ENCODE measurements around the gene SLAMF1. TPM values are rescaled to one million over a fixed set of nuclear protein-coding genes. Genes with fewer than 3 reads are reported as not detected.
"Not testable (repeated sequence)": the region's sequence is repeated elsewhere in the genome, so short reads cannot be mapped to it uniquely, and the experiment has no call there.

Gene SLAMF1
- total RNA-seq, 1 donor from 2014 or later: 0.20 TPM

DNA sequence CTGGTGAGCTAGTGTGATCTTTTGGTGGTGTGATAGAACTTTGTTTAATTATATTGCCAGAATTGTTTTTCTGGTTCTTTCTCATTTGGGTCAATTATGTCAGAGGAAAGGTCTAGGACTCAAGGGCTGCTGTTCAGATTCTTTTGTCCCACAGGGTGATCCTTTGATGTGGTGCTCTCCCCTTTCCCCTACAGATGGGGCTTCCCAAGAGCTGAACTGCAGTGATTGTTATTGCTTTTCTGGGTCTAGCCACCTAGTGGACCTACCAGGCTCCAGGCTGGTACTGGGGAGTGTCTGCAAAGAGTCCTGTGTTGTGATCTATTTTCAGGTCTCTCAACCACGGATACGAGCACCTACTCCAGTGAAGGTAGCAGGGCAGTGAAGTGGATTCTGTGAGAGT lies 41.6 kb downstream of the SLAMF1 start:
- DNase-seq: no peak

DNA sequence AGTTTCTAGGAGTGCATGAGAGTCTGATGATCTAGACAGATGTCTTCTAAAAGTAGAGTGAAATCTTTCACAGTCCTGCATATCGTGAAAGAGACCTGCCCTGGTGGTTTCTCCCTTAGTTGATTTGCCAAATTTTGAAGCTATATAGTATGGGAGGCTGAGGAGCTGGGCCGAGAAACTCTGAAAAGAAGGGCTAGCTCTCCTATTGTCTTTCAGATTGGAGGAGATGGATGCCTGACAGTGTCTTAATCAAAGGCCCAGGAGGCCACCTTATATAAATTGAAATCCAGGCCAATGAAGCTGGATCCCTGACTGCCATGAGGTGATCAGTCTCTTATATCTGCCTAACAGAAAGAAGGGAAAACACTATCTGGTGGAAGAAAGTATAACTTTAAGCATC lies 49.1 kb downstream of the SLAMF1 start:
- no peak for DNase-seq

DNA sequence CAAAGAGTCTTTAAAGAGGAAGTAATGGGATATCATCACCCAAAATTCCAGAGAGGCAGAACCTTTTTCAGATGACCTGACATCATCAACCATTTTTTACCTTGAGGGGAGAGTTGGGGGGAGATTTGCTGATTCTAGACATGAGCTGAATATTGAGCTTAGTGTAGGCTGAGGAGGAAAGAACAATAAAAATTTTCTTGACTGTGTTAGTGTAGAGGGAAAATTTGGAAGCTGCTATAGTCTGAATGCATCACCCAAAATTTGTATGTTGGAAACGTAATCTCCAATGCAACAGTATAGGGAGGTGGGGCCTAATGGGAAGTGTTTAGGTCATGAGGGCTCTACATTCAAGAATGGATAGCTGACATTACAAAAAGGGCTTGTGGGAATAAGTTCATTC lies 49.8 kb downstream of the SLAMF1 start:
- DNase-seq: no peak

DNA sequence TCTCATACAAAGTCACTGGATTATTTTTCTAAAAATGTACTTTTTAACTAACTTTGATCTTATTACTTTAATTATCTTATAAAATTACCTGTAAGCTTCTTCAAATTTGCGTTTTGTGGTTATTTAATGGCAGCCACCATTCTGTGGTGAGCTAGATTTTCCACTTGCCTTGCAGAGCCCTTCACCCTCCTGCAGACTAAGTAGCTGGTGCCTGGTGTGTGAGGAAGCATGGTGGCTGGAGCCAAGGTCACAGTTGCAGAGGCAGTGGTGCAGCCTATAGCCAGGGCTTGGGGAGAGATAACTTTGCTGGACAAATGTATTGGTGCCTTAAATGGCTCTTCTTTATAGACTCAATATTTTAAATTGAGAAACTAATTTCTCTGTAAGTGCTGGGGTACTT lies 56.4 kb downstream of the SLAMF1 start:
- no peak for DNase-seq

DNA sequence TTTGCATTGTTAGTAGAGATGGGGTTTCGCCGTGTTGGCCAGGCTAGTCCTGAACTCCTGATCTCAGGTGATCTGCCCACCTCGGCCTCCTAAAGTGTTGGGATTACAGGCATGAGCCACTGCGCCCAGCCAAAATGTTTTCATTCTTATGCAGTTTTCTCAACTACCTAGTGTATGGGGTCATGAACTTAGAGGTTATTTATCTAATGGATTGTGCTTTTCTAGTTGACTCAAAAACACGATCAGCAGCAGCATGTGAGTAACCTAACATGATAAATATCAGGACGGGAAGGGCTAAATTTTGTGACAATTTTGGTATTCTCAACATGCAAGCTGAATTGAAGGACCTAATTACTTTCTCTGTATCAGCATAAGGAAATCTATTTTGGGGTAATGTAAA lies 58.4 kb downstream of the SLAMF1 start:
- no peak for DNase-seq

DNA sequence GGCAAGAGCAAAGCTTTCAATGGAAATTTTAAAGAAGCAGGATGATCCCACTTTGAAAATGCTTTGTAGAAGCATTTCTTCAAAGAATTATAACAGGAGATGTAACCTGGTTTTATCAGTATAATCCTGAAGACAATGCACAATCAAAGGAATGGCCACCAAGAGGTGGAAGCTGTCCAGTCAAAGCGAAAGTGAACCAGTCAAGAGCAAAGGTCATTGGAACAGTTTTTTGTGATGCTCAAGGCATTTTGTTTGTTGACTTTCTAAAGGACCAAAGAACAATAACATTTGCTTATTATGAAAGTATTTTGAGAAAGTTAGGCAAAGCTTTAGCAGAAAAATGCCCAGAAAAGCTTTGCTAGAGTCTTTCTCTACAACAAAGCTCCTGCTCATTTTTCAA lies 62.1 kb downstream of the SLAMF1 start:
- no peak for DNase-seq

DNA sequence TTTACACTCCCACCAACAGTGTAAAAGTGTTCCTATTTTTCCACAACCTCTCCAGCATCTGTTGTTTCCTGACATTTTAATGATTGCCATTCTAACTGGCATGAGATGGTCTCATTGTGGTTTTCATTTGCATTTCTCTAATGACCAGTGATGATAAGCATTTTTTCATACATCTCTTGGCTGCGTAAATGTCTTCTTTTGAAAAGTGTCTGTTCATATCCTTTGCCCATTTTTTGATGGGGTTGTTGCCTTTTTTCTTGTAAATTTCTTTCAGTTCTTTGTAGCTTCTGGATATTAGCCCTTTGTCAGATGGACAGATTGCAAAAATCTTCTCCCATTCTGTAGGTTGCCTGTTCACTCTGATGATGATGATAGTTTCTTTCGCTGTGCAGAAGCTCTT lies 63.9 kb downstream of the SLAMF1 start:
- not testable (repeated sequence) for DNase-seq

DNA sequence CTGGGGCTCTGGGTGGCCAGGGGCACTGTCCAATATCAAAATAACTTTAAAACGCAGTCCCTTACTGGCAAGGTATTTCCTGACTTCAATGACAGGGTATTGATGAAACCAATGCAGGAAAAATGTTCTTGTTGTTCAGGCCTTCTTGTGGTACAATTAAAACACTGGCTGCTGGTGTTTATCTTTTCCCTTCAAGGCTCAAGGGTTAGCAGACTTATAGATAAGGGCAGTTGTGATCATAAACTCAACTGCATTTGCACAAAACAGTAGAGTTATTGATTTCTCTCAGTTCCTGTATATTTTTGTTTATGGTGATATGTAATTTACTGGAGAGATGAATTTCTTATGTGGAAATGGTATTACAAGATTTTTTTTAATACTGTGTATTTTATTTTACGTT lies 64.9 kb downstream of the SLAMF1 start:
- DNase-seq: no peak

DNA sequence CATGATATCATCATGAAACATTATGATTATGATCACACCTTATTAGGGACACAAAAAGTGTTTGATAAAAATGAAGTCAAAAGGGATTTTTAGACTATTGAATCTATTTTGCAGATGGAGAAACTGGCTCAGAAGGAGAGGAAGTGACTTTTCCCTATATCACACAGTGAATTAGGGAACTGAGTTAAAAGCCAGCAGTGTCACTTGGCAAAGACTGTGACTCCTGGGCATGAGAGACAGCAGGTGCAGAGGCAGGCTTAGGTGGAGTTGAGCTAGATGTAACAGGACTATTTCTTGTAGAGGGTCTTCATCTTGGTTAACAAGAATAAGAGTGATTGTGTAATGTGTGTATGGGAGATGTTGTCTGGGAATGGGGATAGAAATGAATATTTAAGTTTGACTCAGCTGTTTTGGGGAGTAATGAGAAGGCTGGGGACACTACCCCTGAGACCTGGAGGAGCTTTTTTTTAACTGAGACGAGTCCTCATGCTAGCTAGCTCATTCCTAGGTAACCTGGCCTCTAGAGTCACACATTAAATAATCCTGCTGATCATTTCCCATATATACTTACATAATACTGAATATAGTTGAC lies 66.5 kb downstream of the SLAMF1 start:
- no peak for DNase-seq

DNA sequence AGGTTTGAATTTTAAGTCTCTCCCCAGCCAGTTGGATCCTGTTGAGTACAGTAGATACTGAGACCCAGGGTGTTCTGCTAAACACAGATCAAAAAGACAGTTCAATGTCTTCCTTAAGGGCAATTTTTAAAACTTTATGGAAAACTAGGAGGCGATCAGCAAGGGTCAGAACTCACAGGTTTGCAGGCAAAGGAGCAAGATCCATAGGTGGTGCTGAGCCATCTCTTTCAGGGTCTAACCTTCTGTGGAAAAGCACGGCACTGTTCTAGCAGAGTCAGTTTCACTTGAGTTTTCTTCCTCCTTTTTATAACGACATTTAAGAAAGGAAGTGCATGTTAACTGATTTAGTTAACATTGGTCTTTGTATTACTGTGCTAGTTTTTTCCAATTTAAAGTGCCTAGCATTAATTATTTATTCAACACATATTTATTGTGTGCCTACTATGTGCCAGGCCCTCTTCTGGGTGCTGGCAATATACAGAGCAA lies 67.6 kb downstream of the SLAMF1 start, which contains the start of gene CD84:
Gene CD84, minus strand, starts transcription at position 281 of the 486 bp plus-strand sequence. Its CDS starts 59 bp downstream, at position 222.
- no peak for DNase-seq

DNA sequence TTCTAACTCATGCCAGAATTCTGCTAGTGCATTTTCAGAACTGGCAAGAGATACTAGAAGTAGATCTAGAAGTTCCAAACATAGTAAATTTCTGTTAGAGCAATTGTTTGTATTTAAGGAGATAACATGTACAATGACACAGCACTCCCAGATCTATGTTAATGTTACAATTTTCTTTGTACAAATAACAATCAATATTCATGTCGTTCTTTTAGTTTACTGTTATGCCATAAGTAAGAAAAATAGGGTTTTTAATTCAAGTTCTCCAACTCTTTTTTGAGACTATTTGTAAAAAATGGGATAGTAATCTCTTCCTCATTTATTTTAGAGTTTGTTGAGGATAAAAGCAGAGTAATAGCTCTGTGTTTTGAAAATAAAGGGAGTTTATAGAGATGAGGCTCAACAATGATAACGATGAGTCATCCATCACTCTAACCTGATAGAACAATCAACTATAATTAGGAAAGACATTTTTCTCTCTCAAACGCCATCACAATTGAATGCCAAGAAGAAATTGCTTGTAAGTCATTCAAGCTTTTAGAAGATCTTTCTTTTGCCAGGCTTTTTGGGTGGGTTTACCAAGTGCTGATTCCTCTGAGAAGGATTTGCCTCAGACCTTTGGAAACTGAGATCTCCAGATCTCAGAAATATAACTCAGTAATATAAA lies 68.2 kb downstream of the SLAMF1 start:
- DNase-seq: no peak

DNA sequence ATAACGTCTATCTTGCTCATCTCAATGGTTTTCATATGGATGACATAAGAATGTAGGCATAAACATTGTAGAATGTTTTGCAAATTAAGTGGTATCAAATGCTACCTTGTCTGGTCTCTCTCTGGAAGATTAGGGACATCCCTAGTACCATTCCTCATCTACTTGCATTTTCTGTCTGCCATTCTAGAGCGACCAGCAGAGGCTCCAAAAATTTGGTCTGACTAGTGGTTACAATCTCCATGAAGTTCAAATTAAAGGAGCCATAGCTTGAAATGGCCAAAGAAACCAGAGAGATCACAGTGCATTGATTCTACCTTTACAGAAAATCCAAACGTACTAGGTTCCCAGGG lies 68.7 kb downstream of the SLAMF1 start:
- DNase-seq: no peak

DNA sequence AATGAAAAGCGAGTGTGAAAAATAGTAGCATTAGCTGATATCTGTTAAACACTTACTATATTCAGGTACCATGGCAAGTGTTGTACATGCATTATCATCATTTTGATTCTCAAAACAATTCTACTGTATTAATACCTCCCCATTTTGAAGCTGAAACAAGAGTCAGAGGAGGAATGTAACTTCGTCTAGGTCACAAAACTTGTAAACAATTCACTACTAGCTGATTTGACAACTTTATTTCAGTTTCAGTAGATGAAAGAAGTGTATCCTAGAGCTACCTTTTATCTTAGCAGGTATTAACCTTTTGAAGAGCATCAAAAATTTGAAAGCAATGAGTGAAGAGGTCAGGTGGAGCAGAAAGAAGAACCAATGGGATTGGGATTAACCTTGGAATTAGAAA lies 69.2 kb downstream of the SLAMF1 start:
- DNase-seq: no peak

DNA sequence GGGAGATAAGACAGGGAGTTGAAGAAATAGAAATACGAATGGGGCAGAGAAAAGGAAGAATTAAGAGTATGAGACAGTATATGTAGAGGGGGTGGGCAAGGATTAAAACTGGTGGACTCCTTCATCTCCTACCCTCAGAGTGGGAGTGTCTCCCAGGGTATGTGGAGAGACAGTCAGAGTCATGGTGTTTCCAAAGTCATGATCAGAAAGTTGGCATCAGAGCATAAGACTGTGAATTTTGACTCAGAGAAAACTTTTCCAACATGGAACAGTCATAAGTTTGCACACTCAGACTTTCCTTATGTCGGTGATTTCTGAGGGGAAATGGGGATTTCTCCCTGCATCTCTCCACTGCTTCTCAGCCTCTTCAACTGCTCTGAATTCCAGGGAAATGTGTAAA lies 70.0 kb downstream of the SLAMF1 start:
- DNase-seq: no peak

DNA sequence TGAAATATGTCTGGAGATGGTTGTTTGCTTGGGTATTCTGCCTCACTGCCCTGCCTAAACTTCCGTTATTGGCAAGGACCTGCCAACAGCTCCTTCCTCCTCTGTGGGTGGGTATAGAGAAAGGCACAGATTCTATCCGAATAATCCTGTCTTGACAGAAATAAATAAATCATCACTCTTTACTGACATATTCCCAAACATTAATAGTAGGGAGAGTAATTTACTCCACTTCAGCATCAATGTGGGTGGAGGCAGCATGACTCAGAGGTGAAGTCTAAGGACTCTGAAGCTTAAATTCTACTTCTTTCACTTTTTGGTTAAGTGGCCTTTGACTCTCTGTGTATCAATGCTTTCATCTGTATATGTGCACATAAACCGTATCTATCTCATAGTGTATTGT lies 70.5 kb downstream of the SLAMF1 start:
- DNase-seq: no peak

DNA sequence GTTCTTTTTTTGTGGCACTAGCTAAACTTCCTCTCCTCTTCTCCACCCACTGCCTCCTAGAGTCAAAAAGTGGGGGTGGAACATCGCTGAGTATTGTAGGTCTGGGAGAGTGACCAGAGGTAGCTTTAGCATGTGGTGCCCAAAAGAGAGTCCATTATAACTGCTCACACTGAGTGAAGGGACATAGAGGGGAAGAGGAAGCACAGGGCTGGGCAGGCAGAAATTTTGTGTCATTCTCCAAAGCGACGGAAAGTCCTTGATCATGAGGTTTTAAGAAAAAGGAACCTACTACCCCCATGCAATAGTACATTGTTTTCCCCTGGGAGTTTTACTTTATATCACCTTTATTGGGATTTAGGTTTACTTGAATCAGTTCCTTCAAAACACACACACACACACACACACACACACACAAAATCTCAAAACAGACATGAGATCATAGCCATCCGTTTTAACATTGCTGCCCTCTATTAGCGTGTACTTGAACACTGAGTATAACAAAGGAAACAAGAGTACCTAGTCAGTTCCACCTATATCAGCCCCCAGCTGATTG lies 71.7 kb downstream of the SLAMF1 start:
- DNase-seq: no peak

DNA sequence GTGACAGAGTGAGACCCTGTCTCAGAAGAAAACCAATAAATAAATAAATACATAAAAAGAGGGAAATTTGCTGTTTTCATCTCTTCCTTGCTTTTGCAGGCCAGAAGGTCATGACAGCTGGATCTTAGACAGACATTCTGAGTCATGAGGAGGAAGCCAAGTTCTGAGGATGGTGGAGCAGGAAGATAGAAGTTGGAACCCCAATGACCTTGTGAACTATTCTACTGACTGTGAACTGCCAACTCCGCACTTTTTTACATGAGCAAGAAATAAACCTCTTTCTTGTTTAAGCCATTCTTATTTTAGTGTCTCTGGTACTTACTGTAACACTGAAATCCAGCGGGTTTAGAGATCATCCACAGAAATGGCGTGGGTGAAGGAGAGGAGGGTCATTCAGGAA lies 76.0 kb downstream of the SLAMF1 start:
- no peak for DNase-seq

DNA sequence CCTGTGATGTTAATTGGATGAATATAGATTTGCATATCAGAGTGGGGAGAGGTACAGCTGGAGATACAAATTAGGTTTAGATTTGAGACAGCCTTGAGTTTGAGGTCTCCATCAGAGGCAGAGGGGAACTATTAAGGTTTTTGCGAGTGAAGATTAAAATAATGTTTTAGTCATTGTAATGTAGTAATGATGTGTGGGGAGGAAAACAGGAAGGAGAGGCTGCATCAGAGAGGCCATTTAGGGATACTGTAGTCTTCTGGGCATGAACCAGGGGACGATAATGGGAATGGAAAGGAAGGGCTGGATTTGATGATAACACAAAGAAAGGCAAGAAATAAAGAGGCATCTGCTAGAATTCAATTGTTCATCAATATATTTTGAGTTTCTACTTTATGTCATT lies 77.0 kb downstream of the SLAMF1 start:
- DNase-seq: no peak

DNA sequence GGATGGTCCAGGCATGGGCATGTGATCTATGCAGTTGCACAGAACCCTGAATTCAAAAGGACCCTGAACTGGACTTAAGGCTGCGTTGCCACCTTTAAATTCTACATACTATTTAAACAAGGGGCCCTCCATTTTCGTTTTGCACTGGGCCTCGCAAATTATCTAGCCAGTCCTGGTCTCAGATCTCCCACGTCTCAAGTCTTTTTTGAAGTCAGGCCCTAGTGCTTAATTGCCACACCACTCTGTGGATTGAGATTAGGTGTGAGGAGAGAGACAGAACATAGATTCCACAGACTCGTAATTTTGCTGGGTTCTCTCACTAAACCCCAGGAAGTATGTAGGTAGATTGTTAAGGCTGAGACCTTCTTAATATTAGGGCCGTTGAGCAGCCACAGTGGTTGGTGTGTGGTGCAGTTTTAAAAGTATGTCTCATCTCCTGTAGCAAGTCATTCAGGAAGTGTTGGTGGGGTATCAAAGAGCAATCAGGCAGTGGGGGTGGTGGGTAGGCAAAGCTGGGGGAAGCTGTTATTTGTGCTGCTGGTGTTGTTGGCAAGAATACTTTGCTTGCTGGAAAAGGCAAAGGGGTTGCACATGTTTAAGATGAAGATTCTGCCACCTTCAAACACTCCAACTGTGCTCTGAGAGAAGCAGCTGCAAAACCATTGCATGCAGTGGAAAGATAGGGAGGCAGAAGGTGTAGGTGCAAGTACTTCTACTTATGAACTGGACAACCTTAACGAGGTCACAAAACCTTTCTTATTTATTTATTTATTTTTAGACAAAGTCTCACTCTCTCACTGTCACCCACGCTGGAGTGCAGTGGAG lies 78.8 kb downstream of the SLAMF1 start:
- no peak for DNase-seq

DNA sequence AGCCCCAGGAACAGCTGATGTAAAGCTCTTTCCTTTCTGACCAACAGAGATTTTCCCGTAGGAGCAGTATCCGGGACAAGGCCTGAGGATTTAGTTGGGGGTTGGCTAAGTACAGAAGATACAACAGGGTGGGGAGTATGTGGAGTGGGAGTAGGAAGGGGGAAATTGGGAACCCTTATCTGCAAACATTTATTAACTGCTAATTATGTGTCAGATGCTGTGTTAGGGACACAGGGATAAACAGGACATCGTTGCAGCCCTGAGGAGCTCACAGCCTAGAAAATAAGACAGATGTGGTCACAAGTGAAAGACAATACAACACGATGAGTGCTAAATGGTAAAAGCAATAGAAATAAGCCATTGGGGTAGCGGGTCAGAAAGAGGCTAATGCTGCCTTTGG lies 79.5 kb downstream of the SLAMF1 start:
- DNase-seq: no peak

DNA sequence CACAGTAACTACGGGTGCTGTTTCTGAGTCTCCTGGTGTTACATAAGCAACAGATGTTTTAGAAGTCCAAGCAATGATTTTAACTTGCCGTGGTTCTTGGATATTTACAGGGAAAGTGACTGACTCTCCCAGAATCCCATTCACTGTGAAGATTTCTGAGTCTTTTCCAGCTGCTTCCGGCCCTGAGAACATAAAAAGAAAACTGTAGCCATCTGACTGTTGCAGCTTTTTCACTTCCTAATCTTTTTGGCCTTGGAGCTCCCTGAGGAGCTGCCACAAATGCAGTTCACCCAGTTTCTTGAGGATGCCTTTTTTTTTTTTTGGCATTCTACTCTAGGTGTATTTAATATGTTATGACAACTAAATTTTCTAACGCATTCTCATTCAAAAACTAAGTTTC lies 81.3 kb downstream of the SLAMF1 start:
- no peak for DNase-seq

DNA sequence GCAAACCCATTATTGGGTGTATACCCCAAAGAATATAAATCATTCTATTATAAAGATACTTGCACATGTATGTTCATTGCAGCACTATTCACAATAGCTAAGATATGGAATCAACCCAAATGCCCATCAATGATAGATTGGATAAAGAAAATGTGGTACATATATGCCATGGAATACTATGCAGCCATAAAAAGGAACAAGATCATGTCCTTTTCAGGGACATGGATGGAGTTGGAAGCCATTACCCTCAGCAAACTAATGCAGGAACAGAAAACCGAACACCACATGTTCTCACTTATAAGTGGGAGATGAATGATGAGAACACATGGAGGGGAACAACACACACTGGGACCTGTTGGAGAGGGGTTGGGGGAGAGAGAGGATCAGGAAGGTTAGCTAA lies 83.6 kb downstream of the SLAMF1 start:
- DNase-seq: not testable (repeated sequence)

DNA sequence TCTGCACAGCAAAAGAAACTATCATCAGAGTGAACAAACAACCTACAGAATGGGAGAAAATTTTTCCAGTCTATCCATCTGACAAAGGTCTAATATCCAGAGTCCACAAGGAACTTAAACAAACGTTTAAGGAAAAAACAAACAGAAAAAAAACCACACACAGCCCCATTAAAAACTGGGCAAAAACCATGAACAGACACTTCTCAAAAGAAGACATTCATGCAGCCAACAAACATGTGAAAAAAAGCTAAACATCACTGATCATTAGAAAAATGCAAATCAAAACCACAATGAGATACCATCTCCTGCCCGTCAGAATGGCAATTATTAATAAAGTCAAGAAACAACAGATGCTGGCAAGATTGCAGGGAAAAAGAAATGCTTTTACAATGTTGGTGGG lies 84.1 kb downstream of the SLAMF1 start:
- not testable (repeated sequence) for DNase-seq
